B cell (primary cell): ENCODE data around the gene HBA2. TPM values are rescaled to one million over a fixed set of nuclear protein-coding genes. Genes with fewer than 3 reads are reported as not detected.

Experiments used
- ATAC-seq: fragments of 200-7000 bp; cut with Tn5 transposase; one replicate; pipeline ENCODE4 v1.10.0; 2021; ENCODE audit warnings: low read depth, mild to moderate bottlenecking, moderate number of reproducible peaks, moderate library complexity
- CTCF ChIA-PET: fragments of 350-600 bp; sonication (Branson Sonifier 250); formaldehyde crosslinking; loops from one replicate; lab custom pipeline; 2021; ENCODE audit warnings: antibody characterized with exemption, inconsistent platforms; lab: Charles Lee
- POLR2A ChIA-PET: fragments of 350-600 bp; sonication (Branson Sonifier 250); formaldehyde crosslinking; loops from one replicate; lab custom pipeline; 2021; ENCODE audit warnings: antibody characterized with exemption; lab: Charles Lee
- DNase-seq: peaks from one replicate; pipeline ENCODE4 v3.0.0; 2013
- H2AFZ ChIP-seq: 2 replicates; pipeline ENCODE4 v1.6.1; 2012; ENCODE audit warnings: mild to moderate bottlenecking, low read depth, low read length; ENCODE audit not compliant: insufficient read depth, poor library complexity, severe bottlenecking
- H3K27ac ChIP-seq, 2 donors: 1 replicate in 1 of 2; 2 replicates in 1 of 2; pipeline ENCODE4 v1.5.1; 2012 to 2013; ENCODE audit warnings: low read length in 2 of 2, mild to moderate bottlenecking in 2 of 2, moderate library complexity in 1 of 2
- H3K27me3 ChIP-seq, 4 experiments: fragments of 200-600 bp in 1 of 4; sonication (generic) in 1 of 4; replicated peaks in 1 of 4; 1 replicate in 2 of 4; 2 replicates in 2 of 4; pipeline versions ENCODE4 v1.6.1 to v1.7.0; 2013 to 2016; ENCODE audit warnings: low read length in 3 of 4, mild to moderate bottlenecking in 2 of 4, mixed read lengths in 1 of 4, moderate library complexity in 1 of 4; ENCODE audit not compliant: insufficient read depth in 4 of 4, control insufficient read depth in 3 of 4; ENCODE audit errors: control extremely low read depth in 1 of 4
- H3K36me3 ChIP-seq, 2 experiments: replicated peaks in 1 of 2; 1 replicate in 1 of 2; 2 replicates in 1 of 2; pipeline versions ENCODE4 v1.6.1 to v1.7.1; 2013; ENCODE audit warnings: low read length in 1 of 2; ENCODE audit not compliant: insufficient read depth in 2 of 2, control insufficient read depth in 1 of 2; ENCODE audit errors: control extremely low read depth in 1 of 2, extremely low read depth in 1 of 2
- H3K4me1 ChIP-seq, 2 donors: fragments of 200-600 bp in 1 of 2; sonication (generic) in 1 of 2; 1 replicate in 1 of 2; 2 replicates in 1 of 2; pipeline versions ENCODE4 v1.5.1 to v1.6.1; 2013 to 2017; ENCODE audit warnings: low read length in 2 of 2; ENCODE audit not compliant: control insufficient read depth in 2 of 2, insufficient read depth in 2 of 2
- H3K4me2 ChIP-seq: replicated peaks from 2 replicates; pipeline ENCODE3; 2012; ENCODE audit warnings: mild to moderate bottlenecking, low read depth, low read length; ENCODE audit not compliant: poor library complexity, severe bottlenecking
- H3K4me3 ChIP-seq, 5 experiments: fragments of 200-600 bp in 1 of 5; sonication (generic) in 1 of 5; 1 replicate in 3 of 5; 2 replicates in 2 of 5; pipeline versions ENCODE4 v1.5.1 to v1.7.0; 2011 to 2016; ENCODE audit warnings: low read length in 4 of 5, mild to moderate bottlenecking in 4 of 5, low read depth in 2 of 5, control low read depth in 1 of 5, moderate library complexity in 1 of 5; ENCODE audit not compliant: insufficient read depth in 1 of 5; ENCODE audit errors: control extremely low read depth in 1 of 5, extremely low read depth in 1 of 5
- H3K79me2 ChIP-seq: fragments of 200-600 bp; sonication (generic); one replicate; pipeline ENCODE4 v1.6.0; 2016; ENCODE audit warnings: low read length; ENCODE audit not compliant: control insufficient read depth, insufficient read depth
- H3K9ac ChIP-seq: fragments of 200-600 bp; sonication (generic); 2 replicates; pipeline ENCODE4 v1.6.1; 2017; ENCODE audit warnings: mild to moderate bottlenecking, low read length, moderate library complexity
- H3K9me3 ChIP-seq, 3 donors: one replicate each; pipeline versions ENCODE4 v1.6.1 to v1.7.1; 2013; ENCODE audit warnings: low read length in 2 of 3; ENCODE audit not compliant: control insufficient read depth in 2 of 3, insufficient read depth in 1 of 3; ENCODE audit errors: control extremely low read depth in 1 of 3
- H4K20me1 ChIP-seq: 2 replicates; pipeline ENCODE4 v1.6.0; 2012; ENCODE audit warnings: mild to moderate bottlenecking, low read length; ENCODE audit not compliant: insufficient read depth, control insufficient read depth, poor library complexity, severe bottlenecking
- H3K27ac Mint-ChIP-seq: one replicate; pipeline ENCODE4 v1.8.0; 2021; ENCODE audit warnings: mixed read lengths
- H3K27me3 Mint-ChIP-seq: one replicate; pipeline ENCODE4 v1.8.0; 2021; ENCODE audit warnings: mixed read lengths
- H3K4me1 Mint-ChIP-seq: one replicate; pipeline ENCODE4 v1.8.0; 2021; ENCODE audit warnings: mixed read lengths
- H3K4me3 Mint-ChIP-seq: one replicate; pipeline ENCODE4 v1.8.0; 2021; ENCODE audit warnings: mixed read lengths
- H3K9me3 Mint-ChIP-seq: one replicate; pipeline ENCODE4 v1.8.0; 2022; ENCODE audit warnings: mixed read lengths; ENCODE audit not compliant: insufficient read depth
- EZH2 ChIP-seq: IDR thresholded peaks from 2 replicates; pipeline ENCODE4 v1.6.1; 2012; ENCODE audit warnings: borderline replicate concordance, low read depth, mild to moderate bottlenecking, moderate library complexity, low read length; ENCODE audit not compliant: insufficient read depth, poor library complexity, severe bottlenecking
- WGBS: methylation state at CpG from one replicate; pipeline ENCODE4 v1.1.5; 2013; ENCODE audit warnings: missing lambda C conversion rate; ENCODE audit not compliant: insufficient coverage; 5-methylcytosine and 5-hydroxymethylcytosine counted together
- intact Hi-C: fragments of 100-400 bp; cut with micrococcal nuclease; formaldehyde crosslinking; loops from one replicate; pipeline ENCODE4 v1.10.0; 2022
- polyA plus RNA-seq: library from polyadenylated mRNA; depleted of rRNA; stranded (reverse); fragments of >200 nt; gene quantifications from 2 replicates; pipeline ENCODE4 v1.2.3, GENCODE V29; 2012
- total RNA-seq, 2 donors: library from RNA; stranded (reverse); fragments of 120-200 nt in 1 of 2; gene quantifications; 1 replicate in 1 of 2; 2 replicates in 1 of 2; pipeline versions ENCODE4 v1.2.3 to v1.2.4, GENCODE V29; 2013 to 2022
- TF ChIP-seq, protein P1 (sequence below): fragments of 200-600 bp; IDR thresholded peaks from one replicate; pipeline ENCODE4 v1.8.0; 2022; ENCODE audit warnings: antibody characterized with exemption, mild to moderate bottlenecking

HBA2 gene
- total and polyA plus RNA-seq, 2 donors (not counting 1 experiment from before 2014, with no cell fraction given) = 75.6 to 179 TPM

- H3K27me3 Mint-ChIP-seq = peaks cover 45% of the 10 kb centered on the region
These were observed 5.5 kb upstream of the HBA2 start for GRCh38 chr16:167122-167690.

DNA sequence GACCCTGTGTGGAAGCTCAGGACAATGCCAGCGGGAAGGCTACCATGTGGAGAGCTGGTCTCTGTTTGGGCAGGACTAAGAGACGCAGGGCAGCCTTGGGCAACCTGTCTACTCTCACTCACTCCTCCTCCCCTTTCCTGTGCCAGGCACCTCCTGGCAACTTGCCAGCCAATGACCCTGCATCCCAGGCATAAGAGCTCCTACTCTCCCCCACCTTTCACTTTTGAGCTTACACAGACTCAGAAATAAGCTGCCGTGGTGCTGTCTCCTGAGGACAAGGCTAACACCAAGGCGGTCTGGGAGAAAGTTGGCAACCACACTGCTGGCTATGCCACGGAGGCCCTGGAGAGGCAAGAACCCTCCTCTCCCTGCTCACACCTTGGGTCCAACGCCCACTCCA, 4.3 kb upstream of the HBA2 start:
- no peak overlapping the region for H3K27ac Mint-ChIP-seq

More at GRCh38 chr16:167122-167690, 5.5 kb upstream of the HBA2 start:
- intact Hi-C loops = no loop called here
- WGBS = 17% methylated on average over 7 of the region's 11 CpGs
- Histone ChIP-seq H3K27me3 (peaks cover 0 to 61% (median 21%) of the 10 kb centered on the region in 4 experiments), H3K79me2 (no peaks in the 10 kb centered on the region), H4K20me1 (no peaks in the 10 kb centered on the region), H2AFZ (no peak overlapping the region), H3K9ac (no peak overlapping the region), H3K4me1 (peaks cover 18 to 23% of the 10 kb centered on the region in 2 donors), H3K27ac (no peak overlapping the region), H3K4me2 (no peak overlapping the region), H3K36me3 (no peaks in the 10 kb centered on the region), H3K4me3 (no peak overlapping the region), H3K9me3 (peaks cover 0 to 13% (median 0%) of the 10 kb centered on the region in 3 donors)
- H3K4me1 Mint-ChIP-seq = peaks cover 18% of the 10 kb centered on the region
- CTCF ChIA-PET = no interaction called here
- TF ChIP-seq, protein P1, sequence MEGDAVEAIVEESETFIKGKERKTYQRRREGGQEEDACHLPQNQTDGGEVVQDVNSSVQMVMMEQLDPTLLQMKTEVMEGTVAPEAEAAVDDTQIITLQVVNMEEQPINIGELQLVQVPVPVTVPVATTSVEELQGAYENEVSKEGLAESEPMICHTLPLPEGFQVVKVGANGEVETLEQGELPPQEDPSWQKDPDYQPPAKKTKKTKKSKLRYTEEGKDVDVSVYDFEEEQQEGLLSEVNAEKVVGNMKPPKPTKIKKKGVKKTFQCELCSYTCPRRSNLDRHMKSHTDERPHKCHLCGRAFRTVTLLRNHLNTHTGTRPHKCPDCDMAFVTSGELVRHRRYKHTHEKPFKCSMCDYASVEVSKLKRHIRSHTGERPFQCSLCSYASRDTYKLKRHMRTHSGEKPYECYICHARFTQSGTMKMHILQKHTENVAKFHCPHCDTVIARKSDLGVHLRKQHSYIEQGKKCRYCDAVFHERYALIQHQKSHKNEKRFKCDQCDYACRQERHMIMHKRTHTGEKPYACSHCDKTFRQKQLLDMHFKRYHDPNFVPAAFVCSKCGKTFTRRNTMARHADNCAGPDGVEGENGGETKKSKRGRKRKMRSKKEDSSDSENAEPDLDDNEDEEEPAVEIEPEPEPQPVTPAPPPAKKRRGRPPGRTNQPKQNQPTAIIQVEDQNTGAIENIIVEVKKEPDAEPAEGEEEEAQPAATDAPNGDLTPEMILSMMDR = no peak
- TF ChIP-seq EZH2 = no peak
- H3K9me3 Mint-ChIP-seq = no peaks in the 10 kb centered on the region
- DNase-seq (no peak), ATAC-seq (no peak)
- POLR2A ChIA-PET = no interaction called here
- H3K27ac Mint-ChIP-seq = no peak overlapping the region
- peak overlapping the region; percentile 59 for H3K4me3 Mint-ChIP-seq

More for the DNA sequence above, 4.3 kb upstream of the HBA2 start:
- ChIA-PET POLR2A (no interaction called here), CTCF (interaction anchor here (1.8 kb wide), 1 partner anchor 14 kb away, joined by 5 read pairs; no protein-coding TSS in a partner anchor)
- H3K27me3 Mint-ChIP-seq = peaks cover 42% of the 10 kb centered on the region
- Histone ChIP-seq H3K9me3 (peaks cover 0 to 13% (median 0%) of the 10 kb centered on the region in 3 donors), H3K27me3 (peaks cover 0 to 57% (median 21%) of the 10 kb centered on the region in 4 experiments), H3K79me2 (no peaks in the 10 kb centered on the region), H4K20me1 (no peaks in the 10 kb centered on the region), H3K4me3 (no peak overlapping the region), H3K9ac (no peak overlapping the region), H3K4me1 (peaks cover 18 to 23% of the 10 kb centered on the region in 2 donors), H2AFZ (no peak overlapping the region), H3K4me2 (no peak overlapping the region), H3K27ac (no peak overlapping the region), H3K36me3 (no peaks in the 10 kb centered on the region)
- no peak for TF ChIP-seq EZH2
- TF ChIP-seq, protein P1 = no peak
- ATAC-seq (no peak), DNase-seq (no peak)
- peaks cover 20% of the 10 kb centered on the region for H3K4me1 Mint-ChIP-seq
- 75% methylated on average over 6 of the region's 6 CpGs for WGBS
- no peak overlapping the region for H3K4me3 Mint-ChIP-seq
- no peaks in the 10 kb centered on the region for H3K9me3 Mint-ChIP-seq
- intact Hi-C loops = no loop called here
